ENCODE measurements around the gene LRRC36. TPM values are rescaled to one million over a fixed set of nuclear protein-coding genes. Genes with fewer than 3 reads are reported as not detected.

Gene LRRC36
- total RNA-seq, 2 experiments from 2014 or later = not detected

GRCh38 chr16:67386861-67387455 lies 60.3 kb downstream of the LRRC36 start:
- POLR2A ChIA-PET = no interaction called here
- no peak for DNase-seq
- CTCF ChIA-PET = interaction anchor here (1.9 kb wide), 1 partner anchor 126 kb away, joined by 4 read pairs; no protein-coding TSS in a partner anchor
- Mint-ChIP-seq H3K4me3 (no peak overlapping the region), H3K4me1 (ENCODE audit: low read depth) (no peaks in the 10 kb centered on the region), H3K36me3 (ENCODE audit: low read depth) (no peaks in the 10 kb centered on the region), H3K9me3 (ENCODE audit: insufficient read depth) (no peaks in the 10 kb centered on the region), H3K27me3 (ENCODE audit: low read depth) (peaks cover 14% of the 10 kb centered on the region), H3K27ac (no peak overlapping the region)
- ATAC-seq = no peak

- Mint-ChIP-seq H3K36me3 (ENCODE audit: low read depth) (no peaks in the 10 kb centered on the region), H3K4me3 (no peak overlapping the region), H3K27ac (no peak overlapping the region), H3K9me3 (ENCODE audit: insufficient read depth) (no peaks in the 10 kb centered on the region), H3K27me3 (ENCODE audit: low read depth) (peaks cover 21% of the 10 kb centered on the region), H3K4me1 (ENCODE audit: low read depth) (no peaks in the 10 kb centered on the region)
- ATAC-seq (no peak), DNase-seq (no peak)
- CTCF ChIA-PET = interaction anchor here (1.9 kb wide), 1 partner anchor 127 kb away, joined by 4 read pairs; no protein-coding TSS in a partner anchor
- POLR2A ChIA-PET = no interaction called here
Observed at GRCh38 chr16:67387479-67388079, 61.0 kb downstream of the LRRC36 start.

- POLR2A ChIA-PET = no interaction called here
- ATAC-seq (no peak), DNase-seq (no peak)
- CTCF ChIA-PET = interaction anchor here (1.9 kb wide), 1 partner anchor 128 kb away, joined by 4 read pairs; no protein-coding TSS in a partner anchor
- Mint-ChIP-seq H3K36me3 (ENCODE audit: low read depth) (no peaks in the 10 kb centered on the region), H3K4me1 (ENCODE audit: low read depth) (no peaks in the 10 kb centered on the region), H3K9me3 (ENCODE audit: insufficient read depth) (no peaks in the 10 kb centered on the region), H3K27me3 (ENCODE audit: low read depth) (peaks cover 22% of the 10 kb centered on the region), H3K27ac (no peak overlapping the region), H3K4me3 (no peak overlapping the region)
Observed at GRCh38 chr16:67388191-67388590, 61.6 kb downstream of the LRRC36 start.

- POLR2A ChIA-PET = interaction anchor here (0.8 kb wide), 1 partner anchor 345 kb away, joined by 3 read pairs; no protein-coding TSS in a partner anchor
- ATAC-seq (no peak), DNase-seq (no peak)
- no peak overlapping the region for H3K27ac Mint-ChIP-seq
- peaks cover 1% of the 10 kb centered on the region for H3K4me1 Mint-ChIP-seq (ENCODE audit: low read depth)
- CTCF ChIA-PET = interaction anchor here (1.0 kb wide), 1 partner anchor 11 kb away, joined by 3 read pairs; no protein-coding TSS in a partner anchor
- H3K27me3 Mint-ChIP-seq (ENCODE audit: low read depth) = peaks cover 23% of the 10 kb centered on the region
- H3K4me3 Mint-ChIP-seq = no peak overlapping the region
- H3K36me3 Mint-ChIP-seq (ENCODE audit: low read depth) = no peaks in the 10 kb centered on the region
- no peaks in the 10 kb centered on the region for H3K9me3 Mint-ChIP-seq (ENCODE audit: insufficient read depth)
Observed at GRCh38 chr16:67388591-67388990, 62.0 kb downstream of the LRRC36 start.

- Mint-ChIP-seq H3K4me1 (ENCODE audit: low read depth) (peaks cover 9% of the 10 kb centered on the region), H3K9me3 (ENCODE audit: insufficient read depth) (no peaks in the 10 kb centered on the region), H3K36me3 (ENCODE audit: low read depth) (no peaks in the 10 kb centered on the region), H3K4me3 (no peak overlapping the region), H3K27me3 (ENCODE audit: low read depth) (peaks cover 32% of the 10 kb centered on the region), H3K27ac (no peak overlapping the region)
- ATAC-seq (no peak), DNase-seq (no peak)
- CTCF ChIA-PET = interaction anchor here (1.0 kb wide), 1 partner anchor 9 kb away, joined by 3 read pairs; no protein-coding TSS in a partner anchor
- POLR2A ChIA-PET = no interaction called here
Observed at GRCh38 chr16:67389911-67390815, 63.5 kb downstream of the LRRC36 start.

GRCh38 chr16:67390816-67391423 lies 64.3 kb downstream of the LRRC36 start:
- DNase-seq (no peak), ATAC-seq (no peak)
- Mint-ChIP-seq H3K4me1 (ENCODE audit: low read depth) (peaks cover 9% of the 10 kb centered on the region), H3K27me3 (ENCODE audit: low read depth) (peaks cover 35% of the 10 kb centered on the region), H3K4me3 (no peak overlapping the region), H3K9me3 (ENCODE audit: insufficient read depth) (no peaks in the 10 kb centered on the region), H3K36me3 (ENCODE audit: low read depth) (no peaks in the 10 kb centered on the region), H3K27ac (no peak overlapping the region)
- POLR2A ChIA-PET = no interaction called here
- CTCF ChIA-PET = no interaction called here

- peaks cover 35% of the 10 kb centered on the region for H3K27me3 Mint-ChIP-seq (ENCODE audit: low read depth)
- peaks cover 9% of the 10 kb centered on the region for H3K4me1 Mint-ChIP-seq (ENCODE audit: low read depth)
- ChIA-PET CTCF (no interaction called here), POLR2A (no interaction called here)
- H3K36me3 Mint-ChIP-seq (ENCODE audit: low read depth) = no peaks in the 10 kb centered on the region
- H3K4me3 Mint-ChIP-seq = no peak overlapping the region
- no peaks in the 10 kb centered on the region for H3K9me3 Mint-ChIP-seq (ENCODE audit: insufficient read depth)
- ATAC-seq (peak; percentile 48), DNase-seq (no peak)
- H3K27ac Mint-ChIP-seq = no peak overlapping the region
Observed at GRCh38 chr16:67391424-67392300, 65.0 kb downstream of the LRRC36 start.

- CTCF ChIA-PET = interaction anchor here (1.1 to 1.3 kb wide), 2 partner anchors 53 to 128 kb away, joined by 3 to 4 read pairs; no protein-coding TSS in a partner anchor
- H3K27ac Mint-ChIP-seq = no peak overlapping the region
- no peak overlapping the region for H3K4me3 Mint-ChIP-seq
- no peak for DNase-seq
- ATAC-seq = no peak
- peaks cover 9% of the 10 kb centered on the region for H3K4me1 Mint-ChIP-seq (ENCODE audit: low read depth)
- no peaks in the 10 kb centered on the region for H3K9me3 Mint-ChIP-seq (ENCODE audit: insufficient read depth)
- H3K27me3 Mint-ChIP-seq (ENCODE audit: low read depth) = peaks cover 35% of the 10 kb centered on the region
- no peaks in the 10 kb centered on the region for H3K36me3 Mint-ChIP-seq (ENCODE audit: low read depth)
- POLR2A ChIA-PET = no interaction called here
Observed at GRCh38 chr16:67392301-67393059, 65.9 kb downstream of the LRRC36 start.

- CTCF ChIA-PET = interaction anchor here (1.1 to 1.3 kb wide), 3 partner anchors 39 to 128 kb away, joined by 3 to 4 read pairs (median 3); no protein-coding TSS in a partner anchor
- Mint-ChIP-seq H3K4me3 (no peak within 1 kb of the TSS), H3K27me3 (ENCODE audit: low read depth) (peaks cover 35% of the 10 kb centered on the region), H3K9me3 (ENCODE audit: insufficient read depth) (no peaks in the 10 kb centered on the region), H3K4me1 (ENCODE audit: low read depth) (peaks cover 9% of the 10 kb centered on the region), H3K27ac (no peak within 1 kb of the TSS), H3K36me3 (ENCODE audit: low read depth) (no peaks in the 10 kb centered on the region)
- ATAC-seq (peak; percentile 73), DNase-seq (peak; percentile 56)
- POLR2A ChIA-PET = no interaction called here
Observed at GRCh38 chr16:67393111-67393787, 66.6 kb downstream of the LRRC36 start, which contains the start of gene TPPP3. Gene TPPP3, minus strand, starts transcription at chr16:67393498. Its CDS starts 2,387 bp downstream, at chr16:67391111.

- no peak overlapping the region for H3K4me3 Mint-ChIP-seq
- POLR2A ChIA-PET = no interaction called here
- peaks cover 35% of the 10 kb centered on the region for H3K27me3 Mint-ChIP-seq (ENCODE audit: low read depth)
- CTCF ChIA-PET = interaction anchor here (1.1 to 1.3 kb wide), 3 partner anchors 40 to 127 kb away, joined by 3 to 4 read pairs (median 3); no protein-coding TSS in a partner anchor
- peaks cover 9% of the 10 kb centered on the region for H3K4me1 Mint-ChIP-seq (ENCODE audit: low read depth)
- no peak for ATAC-seq
- no peak for DNase-seq
- H3K36me3 Mint-ChIP-seq (ENCODE audit: low read depth) = no peaks in the 10 kb centered on the region
- H3K9me3 Mint-ChIP-seq (ENCODE audit: insufficient read depth) = no peaks in the 10 kb centered on the region
- H3K27ac Mint-ChIP-seq = no peak overlapping the region
Observed at GRCh38 chr16:67393788-67394154, 67.2 kb downstream of the LRRC36 start.
